HL-60 (cell line): ENCODE measurements around the gene CSMD2.

ENCODE experiments used
- CTCF ChIP-seq: IDR thresholded peaks from one replicate; pipeline ENCODE4 v1.5.1; 2011; ENCODE audit warnings: low read length, control low read depth, inconsistent platforms; ENCODE audit not compliant: insufficient read depth
- GABPA ChIP-seq: IDR thresholded peaks from 2 replicates; pipeline ENCODE4 v1.6.1; 2012; ENCODE audit warnings: low read depth
- POLR2AphosphoS5 ChIP-seq: IDR thresholded peaks from 2 replicates; pipeline ENCODE4 v1.6.1; 2012; ENCODE audit warnings: low read depth

- TF ChIP-seq GABPA, result no peak
- TF ChIP-seq CTCF, result no peak
- no peak for TF ChIP-seq POLR2AphosphoS5
These were observed 115.6 kb downstream of the CSMD2 start for GRCh38 chr1:34049477-34049876.
